ENCODE measurements around the gene RPL39L.
A peak's percentile ranks its signal among the peaks of the same experiment; 100 is the strongest.

RPL39L gene

DNA sequence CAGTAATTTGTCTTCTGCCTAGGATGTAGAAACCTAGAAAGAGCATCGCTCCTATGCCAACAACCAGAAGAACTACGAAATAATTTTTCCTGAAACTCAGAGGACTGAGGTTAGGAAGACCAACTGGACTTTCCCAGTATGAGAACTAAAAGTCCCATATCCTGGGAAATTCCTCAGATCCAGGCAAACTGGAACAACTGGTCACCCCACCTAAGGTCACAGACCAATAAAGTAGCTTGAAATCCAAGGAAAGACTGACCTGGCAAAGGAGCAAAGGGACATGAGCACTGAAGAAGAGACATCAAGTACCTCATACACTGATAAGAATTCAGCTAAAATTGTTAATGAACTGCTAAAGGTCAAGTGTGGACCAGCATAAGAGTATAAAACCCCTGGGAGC lies 6.6 kb downstream of the RPL39L start:
- H3K36me3 ChIP-seq: peaks cover 18 to 86% (median 55%) of the 10 kb centered on the region in 11 experiments; a peak in 21 of 22 replicates
- TF ChIP-seq Cebpa-rat (IDR thresholded peaks at IDR 0.05): no peak

DNA sequence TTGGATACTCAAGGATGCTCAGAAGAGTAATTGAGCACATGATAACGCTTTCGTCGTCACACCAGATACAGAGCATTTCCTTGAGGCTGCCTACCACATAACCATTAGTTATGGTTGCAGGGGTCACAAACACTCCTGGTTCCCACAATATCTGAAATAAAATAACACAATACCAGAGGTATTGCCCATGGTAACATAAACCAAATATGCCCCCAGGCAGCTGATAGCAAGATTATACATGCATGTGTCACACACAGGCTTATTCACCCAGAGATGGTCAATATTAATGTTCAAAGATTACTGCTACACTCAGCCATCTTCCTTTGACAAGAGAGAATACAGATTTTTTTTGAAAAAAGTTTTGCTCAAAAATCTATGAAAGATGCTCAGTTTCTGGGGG lies 7.3 kb downstream of the RPL39L start:
- TF ChIP-seq Cebpa-rat (IDR thresholded peaks at IDR 0.05): no peak
- Histone ChIP-seq H3K4me3 (no peak overlapping the region), H3K36me3 (peaks cover 18 to 86% (median 57%) of the 10 kb centered on the region in 11 experiments), H3K27ac (no peak overlapping the region), H3K9ac (no peak overlapping the region), H4K20me1 (no peaks in the 10 kb centered on the region), H3K9me3 (replicated peaks in 1 of 11) (peaks cover 61 to 98% (median 87%) of the 10 kb centered on the region in 11 experiments), H3K27me3 (no peaks in the 10 kb centered on the region), H3K4me2 (no peak overlapping the region), H3K4me1 (peaks cover 5 to 31% (median 19%) of the 10 kb centered on the region in 10 experiments; a peak in 19 of 20 replicates)

More for the DNA sequence above, 6.6 kb downstream of the RPL39L start:
- peak overlapping the region in 6 of 11 experiments; percentile 1 to 33 (median 21); a peak in 4 of 22 replicates for H3K4me2 ChIP-seq
- no peak overlapping the region for H3K4me3 ChIP-seq
- peak overlapping the region in 2 of 11 experiments; percentile 25 to 29; a peak in 1 of 22 replicates for H3K27ac ChIP-seq
- peaks cover 5 to 31% (median 19%) of the 10 kb centered on the region in 10 experiments; a peak in 19 of 20 replicates for H3K4me1 ChIP-seq
- H3K27me3 ChIP-seq: no peaks in the 10 kb centered on the region
- no peak overlapping the region for H3K9ac ChIP-seq
- H4K20me1 ChIP-seq: no peaks in the 10 kb centered on the region
- peaks cover 55 to 99% (median 87%) of the 10 kb centered on the region in 11 experiments for H3K9me3 ChIP-seq (replicated peaks in 1 of 11)

DNA sequence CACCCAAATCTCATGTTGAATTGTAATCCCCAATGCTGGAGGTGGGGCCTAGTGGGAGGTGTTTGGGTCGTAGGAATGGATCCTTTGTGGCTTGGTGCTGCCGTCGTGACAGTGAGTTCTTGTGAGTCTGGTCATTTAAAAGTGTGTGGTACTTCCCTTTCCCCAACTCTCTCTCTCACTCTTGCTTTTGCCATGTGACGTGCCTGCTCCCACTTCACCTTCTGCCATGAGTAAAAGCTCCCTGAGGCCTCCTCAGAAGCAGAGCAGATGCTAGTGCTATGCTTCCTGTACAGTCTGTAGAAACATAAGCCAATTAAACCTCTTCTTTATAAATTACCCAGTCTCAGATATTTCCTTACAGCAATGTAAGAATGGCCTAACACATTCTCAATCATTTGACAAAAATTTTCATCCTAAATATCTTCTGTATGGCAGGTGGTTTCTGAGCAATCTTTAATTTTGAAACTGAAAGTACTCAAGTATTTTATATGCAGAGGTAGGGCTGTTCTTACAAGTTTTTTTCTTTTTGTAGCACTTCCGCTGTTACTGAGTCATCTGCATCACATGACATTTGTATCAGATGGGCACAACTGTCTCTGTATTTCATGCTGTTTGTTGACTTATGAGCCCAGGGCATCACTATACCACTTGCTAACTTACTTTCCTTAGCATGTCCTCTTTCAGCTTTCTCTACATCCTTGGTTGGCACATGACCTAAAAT lies 8.8 kb downstream of the RPL39L start:
- H3K4me2 ChIP-seq: peak overlapping the region in 9 of 11 experiments; percentile 20 to 52 (median 29); a peak in 14 of 22 replicates
- no peak overlapping the region for H3K9ac ChIP-seq
- peaks cover 15 to 80% (median 53%) of the 10 kb centered on the region in 11 experiments; a peak in 21 of 22 replicates for H3K36me3 ChIP-seq
- H3K4me3 ChIP-seq: peak overlapping the region in 1 of 10 experiments; percentile 3; a peak in 2 of 20 replicates
- peaks cover 58 to 89% (median 79%) of the 10 kb centered on the region in 11 experiments for H3K9me3 ChIP-seq (replicated peaks in 1 of 11)
- H3K27me3 ChIP-seq: no peaks in the 10 kb centered on the region
- H4K20me1 ChIP-seq: no peaks in the 10 kb centered on the region
- no peak for TF ChIP-seq Cebpa-rat (IDR thresholded peaks at IDR 0.05)
- peaks cover 9 to 31% (median 24%) of the 10 kb centered on the region in 10 experiments for H3K4me1 ChIP-seq
- peak overlapping the region in 7 of 11 experiments; percentile 3 to 46 (median 29); a peak in 11 of 22 replicates for H3K27ac ChIP-seq

DNA sequence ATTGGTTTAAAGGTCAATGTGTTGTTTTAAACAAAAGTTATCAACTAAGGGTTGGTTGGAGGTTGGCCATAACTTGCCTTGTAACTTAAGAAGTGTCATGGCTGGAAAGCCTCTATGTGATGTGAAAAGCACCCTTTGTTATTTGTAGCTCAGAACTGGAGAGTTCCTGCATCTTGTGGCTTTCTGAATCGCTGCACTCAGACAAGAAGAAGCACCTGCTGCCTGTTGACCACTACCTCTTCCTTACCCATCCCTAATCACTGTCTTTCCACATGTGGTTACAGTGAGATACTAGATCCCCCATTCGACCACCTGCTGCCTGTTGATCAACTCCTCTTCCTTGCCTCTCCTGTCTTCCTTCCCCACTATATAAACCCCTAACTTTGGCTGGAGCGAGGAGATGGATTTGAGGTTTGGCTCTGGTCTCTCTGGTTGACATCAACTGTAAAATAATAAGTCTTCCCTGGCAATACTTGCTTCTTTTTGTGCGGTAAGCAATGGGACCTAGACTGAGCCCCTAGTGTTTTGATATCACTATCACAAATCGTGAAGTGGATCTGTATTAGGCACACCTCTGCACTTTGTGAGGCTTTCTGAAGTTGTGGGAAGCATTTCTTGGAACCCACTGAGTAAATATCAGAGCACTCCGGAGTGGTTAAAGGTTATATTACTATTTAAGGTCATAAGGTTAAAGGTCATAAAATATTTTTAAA lies 13.8 kb downstream of the RPL39L start:
- H3K4me3 ChIP-seq: no peak overlapping the region
- TF ChIP-seq Cebpa-rat (IDR thresholded peaks at IDR 0.05): no peak
- no peak overlapping the region for H3K27ac ChIP-seq
- H3K4me2 ChIP-seq: peak overlapping the region in 8 of 11 experiments; percentile 13 to 61 (median 42); a peak in 15 of 22 replicates
- H3K4me1 ChIP-seq: peaks cover 6 to 17% (median 10%) of the 10 kb centered on the region in 10 experiments; a peak in 16 of 20 replicates
- no peak overlapping the region for H3K9ac ChIP-seq
- no peaks in the 10 kb centered on the region for H4K20me1 ChIP-seq
- H3K36me3 ChIP-seq: peaks cover 5 to 46% (median 25%) of the 10 kb centered on the region in 11 experiments; a peak in 17 of 22 replicates
- peaks cover 24 to 41% (median 38%) of the 10 kb centered on the region in 11 experiments for H3K9me3 ChIP-seq (replicated peaks in 1 of 11)
- H3K27me3 ChIP-seq: no peaks in the 10 kb centered on the region

DNA sequence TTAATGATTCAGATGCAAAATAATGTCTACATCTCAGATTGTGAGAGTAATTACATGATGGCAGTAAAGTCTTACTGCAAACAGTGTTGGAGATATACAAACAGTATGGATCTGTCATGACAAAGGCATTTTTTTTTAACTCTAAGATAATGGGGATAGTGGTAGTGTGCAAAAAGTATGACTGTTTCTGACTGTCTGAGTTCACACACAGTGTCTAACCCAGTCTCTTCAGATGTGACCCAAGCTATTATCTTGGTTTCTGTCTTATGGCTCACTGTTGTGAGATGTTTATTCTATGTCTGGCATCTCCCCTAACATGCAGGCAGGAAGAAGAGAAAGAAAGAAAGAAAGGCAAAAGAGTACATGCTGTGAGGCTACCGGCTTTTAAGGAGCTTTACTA lies 17.0 kb downstream of the RPL39L start:
- Histone ChIP-seq H3K27me3 (no peaks in the 10 kb centered on the region), H3K9ac (no peak overlapping the region), H3K36me3 (peaks cover 0 to 28% (median 15%) of the 10 kb centered on the region in 11 experiments; a peak in 14 of 22 replicates), H4K20me1 (no peaks in the 10 kb centered on the region), H3K4me3 (no peak overlapping the region), H3K27ac (no peak overlapping the region), H3K4me2 (no peak overlapping the region), H3K4me1 (peaks cover 0 to 16% (median 9%) of the 10 kb centered on the region in 10 experiments; a peak in 13 of 20 replicates), H3K9me3 (replicated peaks in 1 of 11) (peaks cover 8 to 12% (median 8%) of the 10 kb centered on the region in 11 experiments; a peak in 20 of 22 replicates)
- TF ChIP-seq Cebpa-rat (IDR thresholded peaks at IDR 0.05): no peak

DNA sequence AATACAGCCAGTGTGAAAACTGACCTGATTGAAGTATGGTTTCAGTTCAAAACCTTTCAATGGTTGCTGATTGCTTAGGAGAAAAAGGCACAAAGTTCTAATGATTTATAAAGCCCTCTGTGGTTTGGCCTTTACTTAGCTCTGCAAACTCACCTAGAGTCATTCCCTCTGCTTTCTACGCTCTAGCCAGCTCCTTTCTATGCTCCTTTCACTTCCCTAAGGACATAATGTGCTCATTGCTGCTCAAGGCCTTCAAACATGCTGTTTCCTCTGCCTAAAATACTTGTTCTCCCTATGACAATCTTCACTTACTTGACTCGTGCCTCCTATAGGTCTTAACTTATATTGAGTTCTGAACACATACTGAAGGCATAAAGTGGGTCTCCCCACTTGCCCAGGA lies 19.0 kb downstream of the RPL39L start:
- TF ChIP-seq Cebpa-rat (IDR thresholded peaks at IDR 0.05): no peak
- Histone ChIP-seq H3K27ac (no peak overlapping the region), H3K4me2 (no peak overlapping the region), H3K9me3 (replicated peaks in 1 of 11) (no peaks in the 10 kb centered on the region), H3K36me3 (peaks cover 0 to 20% (median 14%) of the 10 kb centered on the region in 11 experiments; a peak in 6 of 22 replicates), H3K9ac (no peak overlapping the region), H3K4me3 (no peak overlapping the region), H4K20me1 (no peaks in the 10 kb centered on the region), H3K4me1 (peaks cover 0 to 8% (median 6%) of the 10 kb centered on the region in 10 experiments; a peak in 13 of 20 replicates), H3K27me3 (no peaks in the 10 kb centered on the region)

DNA sequence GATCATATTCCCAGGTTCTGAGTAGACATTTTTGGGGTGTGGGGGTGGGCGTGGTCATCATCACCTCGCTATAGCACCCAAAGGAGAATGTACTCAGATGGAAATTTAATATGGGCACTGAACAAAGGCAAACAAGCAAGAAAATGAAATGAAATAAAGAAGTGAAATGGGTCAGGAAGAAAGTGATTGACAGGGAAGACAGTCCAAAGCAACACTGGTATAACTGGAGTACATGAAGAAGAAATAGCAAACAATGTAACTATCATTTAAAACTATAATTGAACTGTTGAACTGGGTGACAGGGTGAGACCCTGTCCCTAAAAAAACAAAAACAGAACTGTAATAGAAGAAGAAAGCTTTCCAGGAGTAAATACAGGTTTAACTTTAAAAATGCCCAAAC lies 24.8 kb downstream of the RPL39L start:
- Histone ChIP-seq H3K27ac (no peak overlapping the region), H3K9ac (no peak overlapping the region), H3K4me1 (peaks cover 0 to 9% (median 8%) of the 10 kb centered on the region in 10 experiments; a peak in 15 of 20 replicates), H3K9me3 (replicated peaks in 1 of 11) (no peaks in the 10 kb centered on the region), H3K4me3 (no peak overlapping the region), H3K27me3 (no peaks in the 10 kb centered on the region), H3K4me2 (no peak overlapping the region), H4K20me1 (no peaks in the 10 kb centered on the region), H3K36me3 (peaks cover 0 to 3% (median 0%) of the 10 kb centered on the region in 11 experiments; a peak in 3 of 22 replicates)
- TF ChIP-seq Cebpa-rat (IDR thresholded peaks at IDR 0.05): no peak

DNA sequence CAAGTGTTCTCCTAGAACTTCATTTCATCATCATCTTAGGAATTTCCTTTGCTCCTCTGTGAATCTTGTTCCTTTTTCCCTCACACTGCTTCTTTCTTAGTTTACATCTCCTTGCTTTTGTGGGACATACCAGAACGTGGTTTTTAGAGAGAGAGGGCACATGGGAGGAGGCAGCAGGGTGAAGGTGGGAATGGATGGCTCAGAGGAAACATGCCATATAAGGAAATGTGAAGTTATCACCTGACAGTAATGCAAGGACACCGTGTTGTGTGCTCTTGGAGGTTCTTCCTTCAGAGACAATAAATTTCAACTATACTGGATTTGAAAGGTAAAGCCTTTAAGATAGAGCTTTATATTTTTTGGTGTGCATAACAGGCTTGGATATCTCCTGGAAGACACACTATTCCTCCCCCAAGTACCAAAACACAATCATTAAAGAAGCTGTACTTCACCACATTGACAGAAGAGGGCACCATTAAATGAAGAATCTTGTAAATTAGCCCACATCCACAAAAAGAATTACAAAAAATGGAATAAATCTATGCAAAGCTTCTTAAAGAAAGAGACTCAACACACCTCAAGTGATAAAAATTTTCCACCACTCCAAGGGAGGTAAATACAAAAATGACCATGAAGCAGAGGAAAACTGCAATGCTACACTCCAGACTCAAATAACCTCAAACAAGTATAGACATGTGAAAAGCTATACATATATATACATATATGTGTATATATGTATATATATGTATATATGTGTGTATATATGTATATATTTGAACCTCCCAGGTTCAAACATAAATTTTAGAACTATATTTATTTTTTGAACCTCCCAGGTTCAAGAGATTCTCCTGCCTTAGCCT lies 26.1 kb downstream of the RPL39L start:
- peaks cover 0 to 9% (median 8%) of the 10 kb centered on the region in 10 experiments; a peak in 15 of 20 replicates for H3K4me1 ChIP-seq
- no peak overlapping the region for H3K4me3 ChIP-seq
- H3K4me2 ChIP-seq: peak overlapping the region in 5 of 11 experiments; percentile 0 to 47 (median 37); a peak in 5 of 22 replicates
- TF ChIP-seq Cebpa-rat (IDR thresholded peaks at IDR 0.05): no peak
- H3K9ac ChIP-seq: no peak overlapping the region; a peak in 2 of 22 replicates
- no peak overlapping the region for H3K27ac ChIP-seq
- no peaks in the 10 kb centered on the region for H3K27me3 ChIP-seq
- H3K36me3 ChIP-seq: no peaks in the 10 kb centered on the region
- H4K20me1 ChIP-seq: no peaks in the 10 kb centered on the region
- H3K9me3 ChIP-seq (replicated peaks in 1 of 11): no peaks in the 10 kb centered on the region

Measured in BLaER1 treated with 17β-estradiol and CSF1 and Interleukin-3, amounts not matched to agents 10 nM and 100 nM (cell line).